ENCODE measurements around the gene C12orf43. TPM values are rescaled to one million over a fixed set of nuclear protein-coding genes. Genes with fewer than 3 reads are reported as not detected.
"Not testable (repeated sequence)": the region's sequence is repeated elsewhere in the genome, so short reads cannot be mapped to it uniquely, and the experiment has no call there.

The C12orf43 gene, protein sequence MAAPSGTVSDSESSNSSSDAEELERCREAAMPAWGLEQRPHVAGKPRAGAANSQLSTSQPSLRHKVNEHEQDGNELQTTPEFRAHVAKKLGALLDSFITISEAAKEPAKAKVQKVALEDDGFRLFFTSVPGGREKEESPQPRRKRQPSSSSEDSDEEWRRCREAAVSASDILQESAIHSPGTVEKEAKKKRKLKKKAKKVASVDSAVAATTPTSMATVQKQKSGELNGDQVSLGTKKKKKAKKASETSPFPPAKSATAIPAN
- total RNA-seq: 10 to 100 TPM; 19.4 to 19.6 TPM

DNA sequence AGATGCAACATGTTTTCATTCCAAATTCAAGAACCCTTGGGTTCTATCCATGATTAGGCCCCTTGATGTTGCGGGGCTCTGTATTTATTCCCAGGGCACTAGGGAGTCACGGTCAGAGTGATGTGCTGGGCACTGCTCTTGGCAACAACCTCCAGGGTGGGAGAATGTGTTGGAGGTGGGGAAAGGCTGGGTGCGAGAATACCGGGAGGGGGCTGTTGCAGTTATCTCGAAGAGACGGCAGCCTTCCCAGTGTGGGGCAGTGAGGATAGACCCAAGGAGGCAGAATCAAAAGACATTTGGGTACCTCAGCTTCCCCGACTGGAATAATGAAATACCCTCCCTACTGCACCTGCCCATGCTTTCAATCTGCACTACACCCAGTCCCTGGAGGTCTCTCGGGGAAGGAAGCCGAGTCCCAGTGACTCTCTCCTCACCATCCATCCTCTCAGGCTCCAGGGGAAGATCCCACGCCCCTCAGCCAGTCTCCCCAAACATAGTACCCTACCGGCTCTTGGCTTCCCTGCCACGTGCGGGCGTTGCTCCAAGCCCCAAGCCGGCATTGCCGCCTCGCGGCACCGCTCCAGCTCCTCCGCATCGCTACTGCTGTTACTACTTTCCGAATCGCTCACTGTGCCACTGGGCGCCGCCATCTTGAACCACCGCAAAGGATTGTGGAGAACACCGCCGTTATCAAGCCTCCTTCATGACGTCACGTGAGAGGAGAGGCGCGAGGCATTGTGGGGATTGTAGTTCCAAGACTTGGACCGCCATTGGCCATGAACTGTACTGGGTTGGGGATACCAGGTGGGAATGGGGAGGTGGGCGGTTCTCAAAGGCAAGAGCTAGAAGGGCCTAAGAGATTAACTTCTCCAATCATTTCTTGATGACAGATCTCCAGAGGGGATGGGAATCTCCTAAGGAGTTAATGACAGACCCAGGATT lies at the start of gene C12orf43:
Gene C12orf43 (minus strand): TSS at position 663 of the 942 bp plus-strand sequence. CDS start 13 bp downstream, at position 650.
- peaks cover 14% of the 10 kb centered on the region for H3K36me3 Mint-ChIP-seq
- intact Hi-C loops (cut with micrococcal nuclease): loop anchor here (1.0 to 5.0 kb wide), 3 partner anchors 18 to 81 kb away; partner anchors contain the start of gene OASL
- peaks cover 16% of the 10 kb centered on the region for H3K4me1 Mint-ChIP-seq (ENCODE audit: low read depth)
- CTCF ChIA-PET: interaction anchor here (0.6 to 1.8 kb wide), 4 partner anchors 11 to 208 kb away, joined by 3 to 12 read pairs (median 6); no protein-coding TSS in a partner anchor
- H3K9me3 Mint-ChIP-seq: peaks cover 5% of the 10 kb centered on the region
- peak within 1 kb of the TSS; percentile 88 for H3K27ac Mint-ChIP-seq
- peak; percentile 96 for DNase-seq
- H3K4me3 Mint-ChIP-seq: peak within 1 kb of the TSS; percentile 98
- POLR2A ChIA-PET: interaction anchor here (0.6 to 0.8 kb wide), 4 partner anchors 11 to 517 kb away, joined by 3 to 5 read pairs (median 3); no protein-coding TSS in a partner anchor
- H3K27me3 Mint-ChIP-seq: no peaks in the 10 kb centered on the region

DNA sequence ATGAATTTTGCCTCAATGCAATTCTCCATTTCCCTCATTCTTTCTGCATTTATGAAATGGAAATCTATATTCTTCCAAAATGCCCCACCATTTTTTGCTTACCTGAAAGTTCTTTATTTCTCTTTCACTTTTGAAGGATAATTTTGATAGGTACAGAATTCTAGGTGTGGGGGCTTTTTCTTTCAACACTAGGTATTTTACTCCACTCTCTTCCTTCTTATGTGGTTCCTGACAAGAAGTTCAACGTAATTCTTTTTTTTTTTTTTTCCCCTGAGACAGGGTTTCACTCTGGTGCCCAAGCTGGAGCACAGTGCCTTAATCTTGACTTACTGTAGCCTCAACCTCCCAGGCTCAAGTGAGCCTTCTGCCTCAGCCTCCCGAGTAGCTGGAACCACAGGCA lies 49.1 kb upstream of the C12orf43 start:
- H3K9me3 Mint-ChIP-seq: no peaks in the 10 kb centered on the region
- no peak for DNase-seq
- POLR2A ChIA-PET: no interaction called here
- H3K4me3 Mint-ChIP-seq: no peak overlapping the region
- H3K4me1 Mint-ChIP-seq (ENCODE audit: low read depth): peaks cover 8% of the 10 kb centered on the region
- intact Hi-C loops (cut with micrococcal nuclease): no loop called here
- no peaks in the 10 kb centered on the region for H3K27me3 Mint-ChIP-seq
- H3K36me3 Mint-ChIP-seq: no peaks in the 10 kb centered on the region
- CTCF ChIA-PET: interaction anchor here (0.7 kb wide), 1 partner anchor 565 kb away, joined by 3 read pairs; no protein-coding TSS in a partner anchor
- H3K27ac Mint-ChIP-seq: no peak overlapping the region

DNA sequence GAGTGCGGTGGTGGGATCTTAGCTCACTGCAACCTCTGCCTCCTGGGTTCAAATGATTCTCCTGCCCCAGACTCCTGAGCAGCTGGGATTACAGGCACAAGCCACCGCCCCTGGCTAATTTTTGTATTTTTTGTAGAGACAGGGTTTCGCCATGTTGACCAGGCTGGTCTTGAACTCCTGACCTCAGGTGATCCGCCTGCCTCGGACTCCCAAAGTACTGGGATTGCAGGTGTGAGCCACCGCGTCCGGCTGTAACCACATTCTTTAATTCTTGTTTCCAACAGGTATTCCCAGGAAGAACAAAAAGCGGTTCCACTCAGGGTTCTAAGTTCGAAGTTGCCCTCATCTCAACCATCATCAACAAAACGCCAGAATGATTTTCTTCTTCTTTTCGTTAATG lies 48.3 kb upstream of the C12orf43 start:
- H3K27me3 Mint-ChIP-seq; H3K36me3 Mint-ChIP-seq; H3K9me3 Mint-ChIP-seq; DNase-seq; H3K4me3 Mint-ChIP-seq; intact Hi-C loops (cut with micrococcal nuclease); POLR2A ChIA-PET; H3K27ac Mint-ChIP-seq: not testable (repeated sequence)
- CTCF ChIA-PET: interaction anchor here (0.7 kb wide), 2 partner anchors 31 to 564 kb away, joined by 3 read pairs; no protein-coding TSS in a partner anchor
- H3K4me1 Mint-ChIP-seq (ENCODE audit: low read depth): peaks cover 12% of the 10 kb centered on the region

DNA sequence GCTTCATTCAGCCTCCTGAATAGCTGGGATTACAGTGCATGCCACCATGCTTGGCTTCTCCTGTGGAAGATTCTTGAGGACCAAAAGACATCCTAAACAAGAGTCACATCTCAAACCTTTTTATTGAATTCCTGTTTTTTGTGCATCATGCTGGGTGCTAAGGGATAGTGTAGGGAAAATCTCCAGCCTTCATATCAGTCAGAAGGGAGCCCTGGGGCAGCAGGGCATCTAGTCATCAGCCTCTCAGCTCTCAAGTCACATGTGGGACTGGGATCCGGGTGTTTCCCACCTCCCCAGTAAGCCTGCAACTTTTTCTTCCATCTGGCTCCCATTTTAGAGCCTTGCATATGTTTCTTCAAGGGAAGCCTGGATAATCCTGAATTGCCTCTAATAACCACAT lies 47.8 kb upstream of the C12orf43 start:
- Mint-ChIP-seq H3K27ac (no peak overlapping the region), H3K4me3 (no peak overlapping the region), H3K36me3 (no peaks in the 10 kb centered on the region), H3K9me3 (no peaks in the 10 kb centered on the region), H3K4me1 (ENCODE audit: low read depth) (peaks cover 12% of the 10 kb centered on the region), H3K27me3 (no peaks in the 10 kb centered on the region)
- intact Hi-C loops (cut with micrococcal nuclease): no loop called here
- POLR2A ChIA-PET: no interaction called here
- CTCF ChIA-PET: no interaction called here
- DNase-seq: no peak

DNA sequence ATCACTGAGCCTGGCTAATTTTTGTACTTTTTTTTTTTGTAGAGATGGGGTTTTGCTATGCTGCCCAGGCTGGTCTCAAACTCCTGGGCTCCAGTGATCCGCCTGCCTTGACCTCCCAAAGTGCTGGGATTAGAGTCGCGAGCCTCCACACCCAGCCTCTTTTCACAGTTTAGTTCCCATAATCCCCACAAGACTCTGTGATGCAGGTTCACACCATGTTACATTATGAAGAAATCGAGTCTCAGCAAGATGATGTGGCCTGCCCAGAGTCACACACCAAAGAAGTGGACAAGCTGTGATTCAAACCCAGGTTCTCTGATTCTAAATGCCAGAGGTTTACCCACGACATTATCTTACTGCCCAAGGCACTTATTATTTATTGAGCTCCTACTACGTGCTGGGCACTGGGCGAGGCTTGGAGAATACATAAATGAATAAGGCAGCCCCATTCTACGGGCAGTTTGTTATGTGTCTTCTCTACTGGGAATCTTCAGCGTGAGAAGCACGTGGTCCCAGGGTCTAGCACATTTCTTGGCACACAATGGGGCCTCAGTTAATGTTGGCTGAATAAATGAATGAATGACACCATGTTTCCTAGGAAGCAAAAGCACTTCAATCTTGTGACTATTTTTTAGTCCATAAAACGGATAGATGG lies 46.2 kb upstream of the C12orf43 start:
- no peaks in the 10 kb centered on the region for H3K9me3 Mint-ChIP-seq
- H3K36me3 Mint-ChIP-seq: no peaks in the 10 kb centered on the region
- DNase-seq: no peak
- intact Hi-C loops (cut with micrococcal nuclease): no loop called here
- ChIA-PET CTCF (interaction anchor here (1.5 to 6.4 kb wide), 3 partner anchors 57 to 480 kb away, joined by 6 to 72 read pairs (median 13); partner anchors contain the start of gene POP5), POLR2A (interaction anchor here (1.1 kb wide), 1 partner anchor 338 kb away, joined by 3 read pairs; the partner anchor contains the start of gene RNF34)
- H3K4me3 Mint-ChIP-seq: no peak overlapping the region
- peaks cover 12% of the 10 kb centered on the region for H3K4me1 Mint-ChIP-seq (ENCODE audit: low read depth)
- H3K27me3 Mint-ChIP-seq: no peaks in the 10 kb centered on the region
- no peak overlapping the region for H3K27ac Mint-ChIP-seq

DNA sequence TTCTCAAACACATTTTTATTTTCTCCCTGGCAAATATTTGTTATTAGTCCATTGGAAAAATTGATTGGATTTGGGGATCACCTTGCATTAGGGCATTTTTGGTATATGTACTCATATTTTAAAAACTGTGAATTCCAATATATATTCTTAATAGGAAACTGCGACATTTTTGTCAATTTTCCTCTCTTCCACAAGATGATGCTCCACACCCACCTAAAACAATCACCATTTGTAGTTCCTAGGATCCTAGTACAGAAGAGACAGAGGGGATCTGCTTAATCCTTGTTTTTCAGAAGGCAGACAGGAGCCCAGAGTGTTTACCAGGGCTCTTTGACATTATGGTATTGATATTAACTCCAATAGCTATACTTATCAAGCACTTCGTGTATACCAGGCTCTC lies 45.5 kb upstream of the C12orf43 start:
- DNase-seq: no peak
- H3K27me3 Mint-ChIP-seq: no peaks in the 10 kb centered on the region
- peaks cover 12% of the 10 kb centered on the region for H3K4me1 Mint-ChIP-seq (ENCODE audit: low read depth)
- H3K9me3 Mint-ChIP-seq: no peaks in the 10 kb centered on the region
- H3K36me3 Mint-ChIP-seq: no peaks in the 10 kb centered on the region
- no peak overlapping the region for H3K27ac Mint-ChIP-seq
- H3K4me3 Mint-ChIP-seq: no peak overlapping the region
- intact Hi-C loops (cut with micrococcal nuclease): loop anchor here (2.0 kb wide), 1 partner anchor 169 kb away; no protein-coding TSS in a partner anchor
- CTCF ChIA-PET: interaction anchor here (0.7 to 6.4 kb wide), 13 partner anchors 11 to 736 kb away, joined by 3 to 72 read pairs (median 5); partner anchors contain the start of gene POP5
- POLR2A ChIA-PET: interaction anchor here (1.1 kb wide), 1 partner anchor 338 kb away, joined by 3 read pairs; the partner anchor contains the start of gene RNF34

DNA sequence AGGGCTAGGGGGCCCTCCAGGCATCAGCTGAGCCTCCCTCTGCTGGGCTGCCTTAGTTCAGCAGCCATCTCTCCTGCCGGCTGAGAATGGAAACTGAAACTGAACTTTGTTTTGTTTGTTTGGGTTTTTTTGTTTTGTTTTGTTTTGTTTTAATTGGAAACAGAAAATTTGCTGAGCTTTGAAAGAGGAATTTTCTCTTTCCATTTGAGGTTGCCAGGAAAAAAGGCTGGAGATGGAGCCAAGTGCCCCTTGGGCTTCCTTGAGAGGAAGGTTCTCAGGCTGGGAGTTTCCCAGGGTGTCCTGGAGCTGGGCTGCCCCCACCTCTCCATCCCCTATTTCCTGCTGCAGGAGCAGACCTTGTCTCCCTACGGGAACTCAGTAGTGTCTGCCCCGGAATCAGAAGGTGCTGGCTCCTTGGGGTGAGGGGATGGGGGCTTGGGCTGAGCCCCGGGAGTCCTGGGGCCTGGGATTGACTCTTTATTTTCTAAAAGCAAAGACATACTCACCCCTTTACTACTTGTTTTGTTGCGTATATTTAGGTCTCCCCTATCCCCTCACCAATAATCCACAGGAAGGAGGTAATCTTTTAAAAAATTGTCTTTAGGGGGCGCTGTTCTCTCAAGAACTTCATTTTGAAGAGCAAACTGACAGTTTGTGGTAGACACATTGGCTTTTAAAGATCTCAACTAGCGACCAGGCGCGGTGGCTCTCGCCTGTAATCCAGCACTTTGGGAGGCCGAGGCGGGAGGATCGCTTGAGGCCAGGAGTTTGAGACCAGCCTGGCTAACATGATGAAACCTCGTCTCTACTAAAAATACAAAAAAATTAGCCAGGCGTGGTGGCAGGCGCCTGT lies 44.1 kb upstream of the C12orf43 start:
- Mint-ChIP-seq H3K9me3 (no peaks in the 10 kb centered on the region), H3K27me3 (no peaks in the 10 kb centered on the region), H3K4me1 (ENCODE audit: low read depth) (peaks cover 11% of the 10 kb centered on the region), H3K27ac (peak overlapping the region; percentile 87), H3K4me3 (peak overlapping the region; percentile 70), H3K36me3 (no peaks in the 10 kb centered on the region)
- intact Hi-C loops (cut with micrococcal nuclease): loop anchor here (1.0 to 2.0 kb wide), 5 partner anchors 21 to 170 kb away; partner anchors contain the start of gene OASL
- ChIA-PET CTCF (interaction anchor here (0.6 to 6.4 kb wide), 44 partner anchors 9 to 585 kb away, joined by 3 to 72 read pairs (median 4); partner anchors contain the start of genes C12orf43, OASL and POP5), POLR2A (interaction anchor here (1.0 to 1.5 kb wide), 4 partner anchors 12 to 340 kb away, joined by 3 to 5 read pairs (median 3); partner anchors contain the start of genes OASL and RNF34)
- peak; percentile 74 for DNase-seq

DNA sequence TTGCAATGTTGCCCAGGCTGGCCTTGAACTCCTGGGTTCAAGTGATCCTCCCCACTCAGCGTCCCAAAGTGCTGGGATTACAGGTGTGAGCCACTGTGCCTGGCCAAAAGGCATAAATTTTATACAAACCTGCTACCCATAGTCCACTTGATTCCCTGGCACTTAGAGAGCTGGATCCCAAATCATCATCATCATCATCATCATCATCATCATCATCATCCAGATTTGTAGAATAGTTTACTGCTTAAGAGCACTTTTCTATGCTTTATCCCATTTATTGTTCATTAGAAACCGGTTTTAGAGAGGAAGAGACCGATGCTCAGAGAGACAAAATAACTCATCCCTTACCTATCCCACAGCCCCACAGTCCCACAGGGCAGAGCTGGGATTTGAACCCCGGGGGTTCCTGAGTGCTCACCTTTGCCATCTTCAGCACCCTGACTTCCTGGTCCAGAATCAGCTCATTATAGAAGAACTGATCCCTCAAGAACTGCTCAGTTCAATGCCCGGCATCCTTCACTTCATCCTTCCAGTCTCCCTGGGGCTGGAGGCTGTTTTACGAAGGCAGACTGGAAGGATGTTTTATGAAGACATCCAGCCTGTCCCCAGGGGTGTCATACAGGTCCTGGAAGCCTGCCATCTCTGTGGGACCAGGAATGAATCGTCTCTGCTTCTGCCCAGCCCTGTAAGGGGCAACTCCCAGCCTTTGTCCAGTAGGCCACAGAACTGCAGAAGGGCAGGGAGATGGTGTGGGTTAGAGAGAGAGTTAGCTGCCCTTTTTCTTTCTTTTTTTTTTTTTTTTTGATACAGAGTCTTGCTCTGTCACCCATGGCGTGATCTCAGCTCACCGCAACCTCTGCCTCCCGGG lies 43.0 kb upstream of the C12orf43 start:
- DNase-seq: no peak
- peak overlapping the region; percentile 87 for H3K27ac Mint-ChIP-seq
- no peaks in the 10 kb centered on the region for H3K27me3 Mint-ChIP-seq
- no peaks in the 10 kb centered on the region for H3K36me3 Mint-ChIP-seq
- no peaks in the 10 kb centered on the region for H3K9me3 Mint-ChIP-seq
- H3K4me3 Mint-ChIP-seq: no peak overlapping the region
- intact Hi-C loops (cut with micrococcal nuclease): no loop called here
- POLR2A ChIA-PET: interaction anchor here (1.0 to 1.5 kb wide), 4 partner anchors 10 to 341 kb away, joined by 3 to 5 read pairs (median 3); partner anchors contain the start of genes OASL and RNF34
- peaks cover 8% of the 10 kb centered on the region for H3K4me1 Mint-ChIP-seq (ENCODE audit: low read depth)
- CTCF ChIA-PET: interaction anchor here (0.5 to 6.4 kb wide), 40 partner anchors 8 to 836 kb away, joined by 3 to 72 read pairs (median 4); partner anchors contain the start of genes C12orf43, OASL and POP5

DNA sequence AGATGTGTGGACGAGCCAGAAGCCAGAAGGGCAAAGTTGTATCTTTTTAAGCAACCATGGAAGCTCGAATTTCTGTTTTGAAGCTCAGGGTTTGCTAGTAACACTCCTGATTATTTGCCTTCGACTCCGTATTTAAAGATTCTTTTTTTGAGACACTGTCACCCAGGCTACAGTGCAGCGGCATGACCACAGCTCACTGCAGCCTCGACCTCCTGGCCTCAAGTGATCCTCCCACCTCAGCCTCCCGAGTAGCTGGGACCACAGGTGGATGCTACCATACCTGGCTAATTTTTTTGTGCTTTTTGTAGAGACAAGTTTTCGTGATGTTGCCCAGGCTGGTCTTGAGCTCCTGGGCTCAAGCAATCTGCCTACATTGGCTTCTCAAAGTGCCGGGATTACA lies 41.5 kb upstream of the C12orf43 start:
- H3K36me3 Mint-ChIP-seq: no peaks in the 10 kb centered on the region
- CTCF ChIA-PET: interaction anchor here (0.6 to 6.4 kb wide), 2 partner anchors 52 to 356 kb away, joined by 3 to 72 read pairs; no protein-coding TSS in a partner anchor
- no peak for DNase-seq
- no peak overlapping the region for H3K27ac Mint-ChIP-seq
- POLR2A ChIA-PET: no interaction called here
- H3K27me3 Mint-ChIP-seq: no peaks in the 10 kb centered on the region
- no peaks in the 10 kb centered on the region for H3K9me3 Mint-ChIP-seq
- H3K4me1 Mint-ChIP-seq (ENCODE audit: low read depth): peaks cover 8% of the 10 kb centered on the region
- intact Hi-C loops (cut with micrococcal nuclease): no loop called here
- H3K4me3 Mint-ChIP-seq: no peak overlapping the region

DNA sequence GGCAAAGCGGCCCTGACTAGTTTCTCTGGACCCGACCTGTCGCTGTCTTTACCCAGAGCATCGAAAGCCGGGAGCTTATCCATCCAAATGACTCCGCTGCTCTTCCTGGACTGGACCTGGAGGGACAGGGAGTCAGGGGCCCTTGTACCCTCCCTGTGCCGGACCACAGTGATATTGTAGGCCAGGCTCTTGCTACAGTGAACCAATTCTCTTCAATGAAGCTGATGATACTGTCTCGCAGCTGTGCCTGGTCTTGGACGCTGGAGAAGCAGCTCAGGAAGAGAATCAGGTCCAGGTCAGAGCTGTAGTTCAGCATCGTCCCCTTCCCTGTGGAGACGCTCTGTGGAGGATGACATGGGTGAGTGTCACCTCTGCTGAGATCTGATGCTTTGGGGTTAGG lies 37.4 kb upstream of the C12orf43 start:
- Mint-ChIP-seq H3K36me3 (no peaks in the 10 kb centered on the region), H3K4me3 (no peak overlapping the region), H3K4me1 (ENCODE audit: low read depth) (no peaks in the 10 kb centered on the region), H3K27me3 (no peaks in the 10 kb centered on the region), H3K27ac (no peak overlapping the region), H3K9me3 (no peaks in the 10 kb centered on the region)
- CTCF ChIA-PET: no interaction called here
- no peak for DNase-seq
- intact Hi-C loops (cut with micrococcal nuclease): no loop called here
- POLR2A ChIA-PET: no interaction called here

Measured in activated CD4-positive, alpha-beta memory T cell treated with anti-CD3 and anti-CD28 coated beads for 36 hours (primary cell).